Measurements from ENCODE around the gene OPTN. TPM values are rescaled to one million over a fixed set of nuclear protein-coding genes. Genes with fewer than 3 reads are reported as not detected.

OPTN gene
- total and polyA plus RNA-seq, 10 of the 15 experiments (the other 5 are each of a cell fraction or from before 2014, with no cell fraction given): 15.2 to 42.4 (median 25.5) TPM

GRCh38 chr10:13074563-13075451 is 25.2 kb upstream of the OPTN start:
- WGBS (ENCODE audit: insufficient coverage, insufficient replicate concordance, low lambda C conversion rate, missing lambda C conversion rate): 25% methylated on average over 18 of the region's 18 CpGs
- Histone ChIP-seq H3K4me2 (ENCODE audit: control insufficient read depth, insufficient read depth) (no peak overlapping the region), H3K9me3 (replicated peaks; ENCODE audit: control insufficient read depth, insufficient read depth, low read length) (no peaks in the 10 kb centered on the region; the same call in 2 of the 3 replicates), H4K20me1 (ENCODE audit: control insufficient read depth, insufficient read depth) (no peaks in the 10 kb centered on the region), H3K36me3 (ENCODE audit: control insufficient read depth in 2 of 2, insufficient read depth in 2 of 2, low read length in 1 of 2) (no peaks in the 10 kb centered on the region), H3K27ac (ENCODE audit: control insufficient read depth, insufficient read depth) (no peak overlapping the region), H2AFZ (ENCODE audit: control insufficient read depth, low read depth, low read length) (no peak overlapping the region), H3K79me2 (ENCODE audit: control insufficient read depth, insufficient read depth, low read length) (no peaks in the 10 kb centered on the region), H3K4me1 (ENCODE audit: control insufficient read depth, insufficient read depth, low read length) (no peaks in the 10 kb centered on the region), H3K27me3 (replicated peaks in 1 of 2; ENCODE audit: control insufficient read depth in 2 of 2, insufficient read depth in 2 of 2, low read length in 1 of 2) (peaks cover 0 to 3% of the 10 kb centered on the region in 2 experiments; a peak in 2 of 4 replicates), H3K4me3 (no peak overlapping the region), H3K9ac (ENCODE audit: control insufficient read depth, insufficient read depth, low read length) (no peak overlapping the region)
- DNase-seq (ENCODE audit: low read depth, low spot score) (no peak), FAIRE-seq (no peak), ATAC-seq (peak; percentile 97)
- in situ Hi-C loops (cut with MboI): no loop called here
- CTCF ChIA-PET: interaction anchor here (0.5 to 3.1 kb wide), 22 partner anchors 8 to 1310 kb away, joined by 3 to 19 read pairs (median 3); no protein-coding TSS in a partner anchor
- intact Hi-C loops (cut with micrococcal nuclease; ENCODE audit: unreplicated experiment): loop anchor here (2.0 to 5.0 kb wide), 3 partner anchors 173 to 363 kb away; no protein-coding TSS in a partner anchor
- RAD21 ChIA-PET (ENCODE audit: unreplicated experiment): interaction anchor here (0.7 to 1.6 kb wide), 2 partner anchors 211 to 860 kb away, joined by 3 read pairs; no protein-coding TSS in a partner anchor
- SMC1A ChIA-PET (ENCODE audit: uncharacterized antibody, unreplicated experiment): interaction anchor here (0.6 to 1.4 kb wide), 5 partner anchors 87 to 859 kb away, joined by 3 to 5 read pairs (median 3); no protein-coding TSS in a partner anchor
- BruUV-seq (replicated peaks): no TSS peak
- POLR2A ChIA-PET: interaction anchor here (0.7 kb wide), 1 partner anchor 330 kb away, joined by 3 read pairs; no protein-coding TSS in a partner anchor
- TF ChIP-seq CREM (IDR thresholded peaks at IDR 0.05; ENCODE audit: low read depth): 0 out of 2 replicates have a peak, but pooled peaks have one; percentile 18
- no peak for TF ChIP-seq NR2F1 (conservative IDR thresholded peaks at IDR 0.05)
- no peak for TF ChIP-seq MTA3 (IDR thresholded peaks at IDR 0.05; ENCODE audit: borderline replicate concordance, low read length)
- peak; percentile 69 to 81 (median 74) for TF ChIP-seq CTCF (IDR thresholded peaks at IDR 0.05 in 2 of 3, conservative IDR thresholded peaks at IDR 0.05 in 1 of 3; ENCODE audit: control insufficient read depth in 2 of 3, extremely low read depth in 1 of 3, insufficient read depth in 1 of 3, low read depth in 3 of 3, low read length in 3 of 3)
- peak in 1 of 2 experiments; percentile 37; a peak in 1 of 3 replicates for TF ChIP-seq EGR1 (IDR thresholded peaks at IDR 0.05; ENCODE audit: borderline replicate concordance in 1 of 2, low read depth in 2 of 2, low read length in 2 of 2)
- peak; percentile 60 for TF ChIP-seq YY1 (IDR thresholded peaks at IDR 0.05; ENCODE audit: low read depth, low read length)
- TF ChIP-seq SMC3 (IDR thresholded peaks at IDR 0.05; ENCODE audit: borderline replicate concordance, low read length): peak; percentile 58
- TF ChIP-seq RAD21 (IDR thresholded peaks at IDR 0.05; ENCODE audit: insufficient read depth, low read depth, low read length): peak; percentile 89
- no peak for TF ChIP-seq MEF2A (IDR thresholded peaks at IDR 0.05; ENCODE audit: insufficient read depth, low read depth, low read length)
